ENCODE results near the gene PSMD9. TPM values are rescaled to one million over a fixed set of nuclear protein-coding genes. Genes with fewer than 3 reads are reported as not detected.

PSMD9 gene
- total RNA-seq, 1 donor from 2014 or later: 34.3 TPM

Other genes starting within 250 kb of the PSMD9 start
- gene MORN3, start 219.1 kb upstream of the PSMD9 start, total RNA-seq: 0.49 TPM
- 20.6 TPM for gene TMEM120B, start 176.0 kb upstream of the PSMD9 start, total RNA-seq
- gene RHOF, start 95.1 kb upstream of the PSMD9 start, total RNA-seq: 12.1 TPM
- 26.3 TPM for gene SETD1B, start 84.8 kb upstream of the PSMD9 start, total RNA-seq
- 0.40 TPM for gene HPD, start 29.9 kb upstream of the PSMD9 start, total RNA-seq
- 3.8 TPM for gene CFAP251, start 29.8 kb downstream of the PSMD9 start, total RNA-seq
- gene BCL7A, start 133.1 kb downstream of the PSMD9 start, total RNA-seq: 5.8 TPM
- 44.2 TPM for gene MLXIP, start 190.0 kb downstream of the PSMD9 start, total RNA-seq

Measured in sciatic nerve (tissue), 1 donor.